ENCODE data around the gene SNAPC4. TPM values are rescaled to one million over a fixed set of nuclear protein-coding genes. Genes with fewer than 3 reads are reported as not detected.

The SNAPC4 gene
- total RNA-seq, 1 experiment from 2014 or later, result 10.8 TPM

DNA sequence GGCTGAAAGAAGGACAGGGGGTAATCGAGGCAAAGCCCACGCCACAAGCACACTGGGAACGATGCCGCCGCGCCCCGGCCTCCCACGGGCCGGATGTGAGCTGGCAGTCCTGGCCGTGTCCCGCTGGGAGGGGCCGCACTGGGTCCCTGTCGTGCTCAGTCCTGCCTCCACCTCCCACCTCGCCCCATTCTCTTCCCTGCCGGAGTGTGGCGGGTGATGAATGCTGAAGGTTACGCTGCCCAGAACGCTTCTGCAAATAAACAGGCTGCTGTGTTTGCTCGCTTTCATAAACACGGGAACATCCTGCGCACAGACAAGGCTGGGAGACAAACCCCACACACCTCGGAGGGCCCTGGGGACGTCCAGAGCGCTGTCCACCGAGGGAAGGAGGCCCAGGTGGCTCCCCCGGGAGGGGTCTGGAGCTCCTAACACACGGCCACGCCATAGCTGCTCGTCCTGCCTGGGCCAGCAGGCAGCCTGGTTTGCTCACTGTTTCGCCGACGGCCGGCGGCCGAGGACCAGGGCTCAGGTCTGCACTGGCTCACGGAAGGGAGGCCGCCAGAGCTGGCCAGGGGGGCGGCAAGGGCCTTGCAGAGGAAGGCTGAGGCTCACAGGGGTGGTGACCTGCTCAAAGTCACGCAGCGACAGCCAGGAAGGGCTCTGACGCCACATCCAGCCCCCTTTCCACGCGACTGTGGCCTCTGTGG, 38.8 kb downstream of the SNAPC4 start:
- TF ChIP-seq, protein P1, sequence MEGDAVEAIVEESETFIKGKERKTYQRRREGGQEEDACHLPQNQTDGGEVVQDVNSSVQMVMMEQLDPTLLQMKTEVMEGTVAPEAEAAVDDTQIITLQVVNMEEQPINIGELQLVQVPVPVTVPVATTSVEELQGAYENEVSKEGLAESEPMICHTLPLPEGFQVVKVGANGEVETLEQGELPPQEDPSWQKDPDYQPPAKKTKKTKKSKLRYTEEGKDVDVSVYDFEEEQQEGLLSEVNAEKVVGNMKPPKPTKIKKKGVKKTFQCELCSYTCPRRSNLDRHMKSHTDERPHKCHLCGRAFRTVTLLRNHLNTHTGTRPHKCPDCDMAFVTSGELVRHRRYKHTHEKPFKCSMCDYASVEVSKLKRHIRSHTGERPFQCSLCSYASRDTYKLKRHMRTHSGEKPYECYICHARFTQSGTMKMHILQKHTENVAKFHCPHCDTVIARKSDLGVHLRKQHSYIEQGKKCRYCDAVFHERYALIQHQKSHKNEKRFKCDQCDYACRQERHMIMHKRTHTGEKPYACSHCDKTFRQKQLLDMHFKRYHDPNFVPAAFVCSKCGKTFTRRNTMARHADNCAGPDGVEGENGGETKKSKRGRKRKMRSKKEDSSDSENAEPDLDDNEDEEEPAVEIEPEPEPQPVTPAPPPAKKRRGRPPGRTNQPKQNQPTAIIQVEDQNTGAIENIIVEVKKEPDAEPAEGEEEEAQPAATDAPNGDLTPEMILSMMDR (IDR thresholded peaks at IDR 0.05), result no peak
- TF ChIP-seq REST (IDR thresholded peaks at IDR 0.05; ENCODE audit: insufficient read depth in 1 of 2, low read depth in 2 of 2, low read length in 1 of 2) (no peak), SIN3A (IDR thresholded peaks at IDR 0.05; ENCODE audit: borderline replicate concordance, insufficient read depth, low read depth, low read length) (no peak), TCF7L2 (IDR thresholded peaks at IDR 0.05; ENCODE audit: low read depth, low read length) (no peak), POLR2AphosphoS5 (IDR thresholded peaks at IDR 0.05; ENCODE audit: low read depth, low read length) (no peak)
- H3K9me3 ChIP-seq (ENCODE audit: control insufficient read depth, insufficient read depth, low read depth, low read length), result no peaks in the 10 kb centered on the region
- peaks cover 5% of the 10 kb centered on the region for H3K4me1 ChIP-seq (ENCODE audit: control insufficient read depth, insufficient read depth, low read length)
- no peaks in the 10 kb centered on the region; the same call in 1 of the 2 replicates for H3K36me3 ChIP-seq (ENCODE audit: control insufficient read depth, insufficient read depth, low read length)
- POLR2A ChIA-PET, result no interaction called here
- in situ Hi-C loops (cut with HindIII; ENCODE audit: low pct_unique_long_range_greater_than_20kb, low sequenced_read_pairs), result no loop called here
- no peak for ATAC-seq
- no TSS peak for BruUV-seq (replicated peaks)
- no peak overlapping the region for H3K27ac ChIP-seq (ENCODE audit: low read length)
- no peak for DNase-seq (ENCODE audit: low read depth, low spot score)
- intact Hi-C loops (cut with micrococcal nuclease; ENCODE audit: unreplicated experiment), result no loop called here
- H3K27me3 ChIP-seq (ENCODE audit: control insufficient read depth, insufficient read depth, low read length), result no peaks in the 10 kb centered on the region
- no peak overlapping the region for H3K4me3 ChIP-seq (ENCODE audit: low read depth in 2 of 2, low read length in 2 of 2)
- CTCF ChIA-PET, result no interaction called here

DNA sequence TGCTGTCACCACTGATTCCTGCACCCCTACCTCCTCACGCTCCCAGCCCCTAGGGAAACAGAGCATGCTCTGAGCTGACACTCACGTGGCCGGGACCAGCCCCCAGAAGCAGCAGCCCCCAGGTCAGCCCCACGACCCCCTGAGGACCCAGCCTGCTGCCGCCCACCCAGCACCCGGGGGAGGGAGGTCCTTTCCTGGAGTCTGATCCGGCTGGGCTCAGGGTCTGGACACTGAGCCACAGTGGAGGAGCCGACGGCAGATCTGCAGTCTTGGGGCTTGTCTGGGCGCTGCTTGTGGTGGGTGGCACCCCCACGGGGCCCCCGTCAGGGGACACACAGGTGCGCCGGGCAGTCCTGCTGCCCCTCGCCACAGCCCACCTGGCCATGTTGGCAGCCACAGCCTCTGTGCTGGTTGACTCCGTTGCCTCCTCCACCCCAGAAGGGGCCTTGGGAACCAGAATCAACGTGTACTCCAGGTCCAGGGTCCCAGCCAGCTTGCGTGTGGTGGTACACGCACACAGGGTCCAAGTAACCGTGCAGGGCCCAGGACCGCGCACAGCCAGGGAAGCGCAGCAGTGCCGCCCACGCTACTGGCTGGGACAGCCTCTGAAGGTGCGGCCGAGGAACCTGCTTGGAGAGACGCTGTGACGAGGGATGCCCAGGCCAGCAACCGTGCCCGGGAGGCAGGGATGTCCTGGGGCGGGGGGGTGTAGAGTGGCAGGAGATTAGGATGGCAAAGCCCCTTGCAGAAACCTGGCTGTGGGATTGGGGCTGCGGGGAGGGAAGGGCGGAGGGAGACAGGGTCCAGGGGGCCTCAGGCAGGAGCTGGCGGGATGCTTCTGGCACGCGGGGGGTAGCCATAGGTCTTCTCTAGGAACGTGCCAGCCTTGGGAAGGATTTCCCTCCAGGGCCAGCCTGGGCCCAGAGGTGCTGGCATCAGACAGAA, 39.9 kb downstream of the SNAPC4 start:
- Histone ChIP-seq H3K4me1 (ENCODE audit: control insufficient read depth, insufficient read depth, low read length) (peaks cover 10% of the 10 kb centered on the region), H3K36me3 (ENCODE audit: control insufficient read depth, insufficient read depth, low read length) (no peaks in the 10 kb centered on the region; the same call in 1 of the 2 replicates), H3K9me3 (ENCODE audit: control insufficient read depth, insufficient read depth, low read depth, low read length) (no peaks in the 10 kb centered on the region), H3K27ac (ENCODE audit: low read length) (no peak overlapping the region), H3K27me3 (ENCODE audit: control insufficient read depth, insufficient read depth, low read length) (no peaks in the 10 kb centered on the region), H3K4me3 (ENCODE audit: low read depth in 2 of 2, low read length in 2 of 2) (no peak overlapping the region)
- DNase-seq (ENCODE audit: low read depth, low spot score), result no peak
- BruUV-seq (replicated peaks), result no TSS peak
- in situ Hi-C loops (cut with HindIII; ENCODE audit: low pct_unique_long_range_greater_than_20kb, low sequenced_read_pairs), result no loop called here
- no peak for ATAC-seq
- CTCF ChIA-PET, result no interaction called here
- POLR2A ChIA-PET, result no interaction called here
- intact Hi-C loops (cut with micrococcal nuclease; ENCODE audit: unreplicated experiment), result no loop called here
- TF ChIP-seq SIN3A (IDR thresholded peaks at IDR 0.05; ENCODE audit: borderline replicate concordance, insufficient read depth, low read depth, low read length) (no peak), POLR2AphosphoS5 (IDR thresholded peaks at IDR 0.05; ENCODE audit: low read depth, low read length) (no peak), REST (IDR thresholded peaks at IDR 0.05; ENCODE audit: insufficient read depth in 1 of 2, low read depth in 2 of 2, low read length in 1 of 2) (no peak)
- TF ChIP-seq, protein P1 (IDR thresholded peaks at IDR 0.05), result no peak
